ENCODE results near the gene MOB2.

DNA sequence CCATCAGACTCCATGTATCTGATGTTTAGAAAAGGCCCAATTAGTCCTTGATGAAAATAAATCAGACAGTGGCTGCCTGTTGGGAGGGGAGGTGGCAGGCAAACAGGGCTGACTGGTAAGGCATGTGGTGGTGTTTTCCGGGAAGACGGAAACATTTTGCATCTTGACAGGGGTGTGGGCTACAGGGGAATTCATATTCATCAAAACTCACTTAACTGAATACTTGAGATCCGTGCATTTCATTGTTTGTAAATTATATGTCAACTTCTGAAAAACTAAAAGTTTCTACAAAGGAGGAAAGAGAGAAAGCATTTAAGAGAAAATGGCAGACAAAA, 10.1 kb upstream of the MOB2 start:
- TF ChIP-seq POLR2AphosphoS5 (IDR thresholded peaks at IDR 0.05) = no peak
- TF ChIP-seq, protein P1, sequence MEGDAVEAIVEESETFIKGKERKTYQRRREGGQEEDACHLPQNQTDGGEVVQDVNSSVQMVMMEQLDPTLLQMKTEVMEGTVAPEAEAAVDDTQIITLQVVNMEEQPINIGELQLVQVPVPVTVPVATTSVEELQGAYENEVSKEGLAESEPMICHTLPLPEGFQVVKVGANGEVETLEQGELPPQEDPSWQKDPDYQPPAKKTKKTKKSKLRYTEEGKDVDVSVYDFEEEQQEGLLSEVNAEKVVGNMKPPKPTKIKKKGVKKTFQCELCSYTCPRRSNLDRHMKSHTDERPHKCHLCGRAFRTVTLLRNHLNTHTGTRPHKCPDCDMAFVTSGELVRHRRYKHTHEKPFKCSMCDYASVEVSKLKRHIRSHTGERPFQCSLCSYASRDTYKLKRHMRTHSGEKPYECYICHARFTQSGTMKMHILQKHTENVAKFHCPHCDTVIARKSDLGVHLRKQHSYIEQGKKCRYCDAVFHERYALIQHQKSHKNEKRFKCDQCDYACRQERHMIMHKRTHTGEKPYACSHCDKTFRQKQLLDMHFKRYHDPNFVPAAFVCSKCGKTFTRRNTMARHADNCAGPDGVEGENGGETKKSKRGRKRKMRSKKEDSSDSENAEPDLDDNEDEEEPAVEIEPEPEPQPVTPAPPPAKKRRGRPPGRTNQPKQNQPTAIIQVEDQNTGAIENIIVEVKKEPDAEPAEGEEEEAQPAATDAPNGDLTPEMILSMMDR (IDR thresholded peaks at IDR 0.05) = no peak

Data from breast epithelium (tissue), 3 donors.